HepG2 (cell line): Measurements from ENCODE around the gene HCN4.

Experiments used
- AHR ChIP-seq: IDR thresholded peaks from 2 replicates; pipeline ENCODE4 v1.6.1; 2018; ENCODE audit warnings: missing genetic modification reagents, missing compliant biosample characterization
- ARHGAP35 ChIP-seq: sonication (generic); formaldehyde crosslinking; IDR thresholded peaks from 2 replicates; pipeline ENCODE4 v1.9.0; 2022; ENCODE audit warnings: mild to moderate bottlenecking, inconsistent platforms, moderate library complexity, missing genetic modification reagents, borderline replicate concordance
- CTCF ChIP-seq: sonication (generic); formaldehyde crosslinking; IDR thresholded peaks from 2 replicates; pipeline ENCODE4 v1.5.0; 2020; ENCODE audit warnings: mild to moderate bottlenecking, missing genetic modification reagents, moderate library complexity
- FOXM1 ChIP-seq: sonication (generic); formaldehyde crosslinking; IDR thresholded peaks from 2 replicates; pipeline ENCODE4 v1.5.0; 2020; ENCODE audit warnings: missing genetic modification reagents
- MAX ChIP-seq: IDR thresholded peaks from 2 replicates; pipeline ENCODE4 v1.6.1; 2012; ENCODE audit warnings: inconsistent platforms
- ZMYM2 ChIP-seq: sonication (generic); formaldehyde crosslinking; IDR thresholded peaks from 2 replicates; pipeline ENCODE4 v1.8.0; 2022; ENCODE audit warnings: mild to moderate bottlenecking, missing genetic modification reagents
- ZNF292 ChIP-seq: sonication (generic); formaldehyde crosslinking; IDR thresholded peaks from 2 replicates; pipeline ENCODE4 v1.8.1; 2022; ENCODE audit warnings: mild to moderate bottlenecking, low read depth, missing genetic modification reagents, borderline replicate concordance
- ZNF512 ChIP-seq: sonication (generic); formaldehyde crosslinking; IDR thresholded peaks from 2 replicates; pipeline ENCODE4 v1.4.0; 2020; ENCODE audit warnings: mild to moderate bottlenecking, missing genetic modification reagents
- ZNF879 ChIP-seq: sonication (generic); formaldehyde crosslinking; IDR thresholded peaks from 2 replicates; pipeline ENCODE4 v1.8.1; 2023; ENCODE audit warnings: missing genetic modification reagents
- TF ChIP-seq, protein P1 (sequence below), 2 experiments: IDR thresholded peaks; 2 replicates each; pipeline ENCODE4 v1.6.1; 2011 to 2012; ENCODE audit warnings: low read length in 2 of 2, borderline replicate concordance in 1 of 2, low read depth in 1 of 2, mild to moderate bottlenecking in 1 of 2, moderate library complexity in 1 of 2

DNA sequence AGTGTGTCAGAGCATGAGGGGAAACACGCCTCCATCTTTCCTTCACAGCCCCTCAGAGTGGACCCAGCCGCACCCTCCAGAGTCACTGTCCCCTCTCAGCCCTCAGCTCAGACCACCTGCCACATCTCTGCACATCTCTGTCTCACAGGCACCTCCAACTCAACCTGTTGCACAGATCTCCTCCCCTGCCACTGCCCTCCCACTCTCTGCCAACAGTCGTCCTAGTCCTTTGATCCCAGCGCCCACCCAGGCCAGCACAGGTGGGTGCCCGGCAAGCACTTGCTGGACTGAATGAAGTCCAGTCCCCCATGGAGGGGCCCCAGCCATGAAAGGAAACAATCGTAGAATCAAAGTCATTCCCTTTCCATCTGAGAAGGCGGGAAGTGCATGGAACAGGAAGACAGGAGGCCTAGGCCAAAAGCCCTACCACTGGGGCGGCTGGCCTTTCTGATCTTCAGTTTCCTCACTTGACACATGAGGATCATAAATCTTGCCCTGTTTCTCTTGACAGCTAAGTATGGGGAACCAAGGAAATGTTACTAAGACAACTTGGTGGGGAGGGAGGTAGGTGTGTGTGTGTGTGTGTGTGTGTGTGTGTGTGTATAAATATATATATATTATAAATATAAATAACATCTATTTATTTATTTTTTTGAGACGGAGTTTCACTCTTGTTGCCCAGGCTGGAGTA is 28.1 kb downstream of the HCN4 start:
- TF ChIP-seq, protein P1, sequence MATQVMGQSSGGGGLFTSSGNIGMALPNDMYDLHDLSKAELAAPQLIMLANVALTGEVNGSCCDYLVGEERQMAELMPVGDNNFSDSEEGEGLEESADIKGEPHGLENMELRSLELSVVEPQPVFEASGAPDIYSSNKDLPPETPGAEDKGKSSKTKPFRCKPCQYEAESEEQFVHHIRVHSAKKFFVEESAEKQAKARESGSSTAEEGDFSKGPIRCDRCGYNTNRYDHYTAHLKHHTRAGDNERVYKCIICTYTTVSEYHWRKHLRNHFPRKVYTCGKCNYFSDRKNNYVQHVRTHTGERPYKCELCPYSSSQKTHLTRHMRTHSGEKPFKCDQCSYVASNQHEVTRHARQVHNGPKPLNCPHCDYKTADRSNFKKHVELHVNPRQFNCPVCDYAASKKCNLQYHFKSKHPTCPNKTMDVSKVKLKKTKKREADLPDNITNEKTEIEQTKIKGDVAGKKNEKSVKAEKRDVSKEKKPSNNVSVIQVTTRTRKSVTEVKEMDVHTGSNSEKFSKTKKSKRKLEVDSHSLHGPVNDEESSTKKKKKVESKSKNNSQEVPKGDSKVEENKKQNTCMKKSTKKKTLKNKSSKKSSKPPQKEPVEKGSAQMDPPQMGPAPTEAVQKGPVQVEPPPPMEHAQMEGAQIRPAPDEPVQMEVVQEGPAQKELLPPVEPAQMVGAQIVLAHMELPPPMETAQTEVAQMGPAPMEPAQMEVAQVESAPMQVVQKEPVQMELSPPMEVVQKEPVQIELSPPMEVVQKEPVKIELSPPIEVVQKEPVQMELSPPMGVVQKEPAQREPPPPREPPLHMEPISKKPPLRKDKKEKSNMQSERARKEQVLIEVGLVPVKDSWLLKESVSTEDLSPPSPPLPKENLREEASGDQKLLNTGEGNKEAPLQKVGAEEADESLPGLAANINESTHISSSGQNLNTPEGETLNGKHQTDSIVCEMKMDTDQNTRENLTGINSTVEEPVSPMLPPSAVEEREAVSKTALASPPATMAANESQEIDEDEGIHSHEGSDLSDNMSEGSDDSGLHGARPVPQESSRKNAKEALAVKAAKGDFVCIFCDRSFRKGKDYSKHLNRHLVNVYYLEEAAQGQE (IDR thresholded peaks at IDR 0.05; ENCODE audit: borderline replicate concordance in 1 of 2, low read depth in 1 of 2, low read length in 2 of 2) = no peak
- TF ChIP-seq CTCF (CRISPR knock-in tag) = no peak
- no peak for TF ChIP-seq ZNF512 (CRISPR knock-in tag)
- TF ChIP-seq MAX = no peak
- no peak for TF ChIP-seq ZNF879
- TF ChIP-seq FOXM1 (CRISPR knock-in tag) = no peak
- no peak for TF ChIP-seq ZMYM2 (CRISPR knock-in tag)
- TF ChIP-seq AHR (CRISPR knock-in tag) = no peak
- TF ChIP-seq ZNF292 = no peak
- TF ChIP-seq ARHGAP35 (CRISPR knock-in tag) = no peak
